Loucy (cell line): Measurements from ENCODE around the gene CUX1.

Experiments used
- EZH2phosphoT487 ChIP-seq: fragments of 200-600 bp; IDR thresholded peaks from 2 replicates; pipeline ENCODE4 v1.6.1; 2018; ENCODE audit warnings: antibody characterized with exemption, mild to moderate bottlenecking, moderate library complexity, borderline replicate concordance
- TF ChIP-seq, protein P1 (sequence below): fragments of 200-600 bp; sonication (generic); conservative IDR thresholded peaks from 2 replicates; pipeline ENCODE4 v1.5.1; 2014; ENCODE audit warnings: mild to moderate bottlenecking, antibody characterized with exemption, low read length

DNA sequence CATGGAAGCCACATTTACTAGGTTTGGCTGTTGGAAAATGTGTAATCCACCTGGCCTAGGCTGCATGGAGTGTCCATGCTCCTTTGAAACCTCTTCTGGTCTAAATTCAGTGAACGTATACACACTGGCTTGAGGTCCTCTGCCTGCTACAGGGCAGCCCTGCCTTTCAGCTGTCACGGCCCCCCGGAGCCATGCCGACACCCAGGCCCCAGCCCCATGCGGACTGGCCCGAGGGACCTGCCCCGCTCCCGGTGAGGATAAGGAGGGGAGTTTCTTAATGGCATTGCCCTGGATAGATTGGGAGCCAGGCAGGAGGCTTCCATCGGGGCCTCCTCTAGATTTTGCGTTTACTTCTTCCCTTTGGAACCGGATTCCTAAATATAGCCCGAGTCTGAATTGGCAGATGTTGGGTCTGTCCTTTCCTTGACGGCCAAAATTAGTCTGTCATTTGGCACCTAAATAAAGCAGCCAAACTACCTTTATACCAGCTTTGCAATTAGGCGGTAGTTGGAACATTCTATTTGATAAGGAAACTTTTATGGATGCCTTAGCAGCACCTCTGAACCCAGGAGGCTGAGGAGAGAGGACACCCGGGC lies 397.1 kb downstream of the CUX1 start:
- TF ChIP-seq, protein P1, sequence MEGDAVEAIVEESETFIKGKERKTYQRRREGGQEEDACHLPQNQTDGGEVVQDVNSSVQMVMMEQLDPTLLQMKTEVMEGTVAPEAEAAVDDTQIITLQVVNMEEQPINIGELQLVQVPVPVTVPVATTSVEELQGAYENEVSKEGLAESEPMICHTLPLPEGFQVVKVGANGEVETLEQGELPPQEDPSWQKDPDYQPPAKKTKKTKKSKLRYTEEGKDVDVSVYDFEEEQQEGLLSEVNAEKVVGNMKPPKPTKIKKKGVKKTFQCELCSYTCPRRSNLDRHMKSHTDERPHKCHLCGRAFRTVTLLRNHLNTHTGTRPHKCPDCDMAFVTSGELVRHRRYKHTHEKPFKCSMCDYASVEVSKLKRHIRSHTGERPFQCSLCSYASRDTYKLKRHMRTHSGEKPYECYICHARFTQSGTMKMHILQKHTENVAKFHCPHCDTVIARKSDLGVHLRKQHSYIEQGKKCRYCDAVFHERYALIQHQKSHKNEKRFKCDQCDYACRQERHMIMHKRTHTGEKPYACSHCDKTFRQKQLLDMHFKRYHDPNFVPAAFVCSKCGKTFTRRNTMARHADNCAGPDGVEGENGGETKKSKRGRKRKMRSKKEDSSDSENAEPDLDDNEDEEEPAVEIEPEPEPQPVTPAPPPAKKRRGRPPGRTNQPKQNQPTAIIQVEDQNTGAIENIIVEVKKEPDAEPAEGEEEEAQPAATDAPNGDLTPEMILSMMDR: no peak
- no peak for TF ChIP-seq EZH2phosphoT487
